Transverse colon (tissue), 4 donors: ENCODE data around the gene AARSD1.
A peak's percentile ranks its signal among the peaks of the same experiment; 100 is the strongest.

ENCODE experiments used
- EP300 ChIP-seq: sonication (generic); formaldehyde crosslinking; IDR thresholded peaks from one replicate; pipeline ENCODE4 v1.6.1; 2017; ENCODE audit warnings: antibody characterized with exemption, low read depth
- POLR2A ChIP-seq: fragments of 450-650 bp; IDR thresholded peaks from one replicate; pipeline ENCODE4 v1.6.1; 2016; ENCODE audit warnings: antibody characterized with exemption, mild to moderate bottlenecking, moderate library complexity
- POLR2AphosphoS5 ChIP-seq, 3 donors: sonication (generic); formaldehyde crosslinking; IDR thresholded peaks; one replicate each; pipeline ENCODE4 v1.6.1; 2016; ENCODE audit warnings: antibody characterized with exemption in 3 of 3
- TF ChIP-seq, protein P1 (sequence below), 5 experiments: fragments of 200-600 bp in 3 of 5; fragments of 450-650 bp in 2 of 5; sonication (generic) in 3 of 5; IDR thresholded peaks; 1 replicate in 2 of 5; 2 replicates in 3 of 5; pipeline ENCODE4 v1.5.1; 2016 to 2017; ENCODE audit warnings: antibody characterized with exemption in 5 of 5, inconsistent platforms in 3 of 5, mild to moderate bottlenecking in 2 of 5, moderate library complexity in 1 of 5

DNA sequence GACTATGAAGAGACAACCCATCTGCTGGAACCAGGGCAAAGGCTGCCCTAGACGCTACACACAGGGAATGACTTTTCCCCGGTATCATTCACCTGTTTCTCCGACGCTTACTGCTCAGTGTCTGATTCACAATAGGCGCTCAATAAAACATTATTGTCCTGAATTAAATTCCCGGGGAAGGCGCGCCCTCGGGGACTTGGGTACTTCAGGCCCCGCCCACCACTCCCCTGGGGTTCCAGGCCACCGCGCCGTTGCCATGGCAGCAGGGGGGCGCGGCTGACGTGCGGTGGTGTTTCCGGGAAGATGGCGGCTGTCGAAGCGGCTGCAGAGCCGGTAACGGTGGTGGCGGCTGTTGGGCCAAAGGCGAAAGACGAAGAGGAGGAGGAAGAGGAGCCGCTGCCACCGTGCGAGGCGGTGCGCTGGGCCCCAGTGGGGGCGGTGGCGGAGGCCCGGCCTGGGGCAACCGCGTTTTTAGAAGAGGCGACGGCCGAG, 16.1 kb upstream of the AARSD1 start, which contains the start of gene RUNDC1:
- TF ChIP-seq, protein P1, sequence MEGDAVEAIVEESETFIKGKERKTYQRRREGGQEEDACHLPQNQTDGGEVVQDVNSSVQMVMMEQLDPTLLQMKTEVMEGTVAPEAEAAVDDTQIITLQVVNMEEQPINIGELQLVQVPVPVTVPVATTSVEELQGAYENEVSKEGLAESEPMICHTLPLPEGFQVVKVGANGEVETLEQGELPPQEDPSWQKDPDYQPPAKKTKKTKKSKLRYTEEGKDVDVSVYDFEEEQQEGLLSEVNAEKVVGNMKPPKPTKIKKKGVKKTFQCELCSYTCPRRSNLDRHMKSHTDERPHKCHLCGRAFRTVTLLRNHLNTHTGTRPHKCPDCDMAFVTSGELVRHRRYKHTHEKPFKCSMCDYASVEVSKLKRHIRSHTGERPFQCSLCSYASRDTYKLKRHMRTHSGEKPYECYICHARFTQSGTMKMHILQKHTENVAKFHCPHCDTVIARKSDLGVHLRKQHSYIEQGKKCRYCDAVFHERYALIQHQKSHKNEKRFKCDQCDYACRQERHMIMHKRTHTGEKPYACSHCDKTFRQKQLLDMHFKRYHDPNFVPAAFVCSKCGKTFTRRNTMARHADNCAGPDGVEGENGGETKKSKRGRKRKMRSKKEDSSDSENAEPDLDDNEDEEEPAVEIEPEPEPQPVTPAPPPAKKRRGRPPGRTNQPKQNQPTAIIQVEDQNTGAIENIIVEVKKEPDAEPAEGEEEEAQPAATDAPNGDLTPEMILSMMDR (IDR thresholded peaks at IDR 0.05) = no peak
- TF ChIP-seq POLR2AphosphoS5 (IDR thresholded peaks at IDR 0.05) (peak; percentile 84 to 91 (median 86)), EP300 (no peak), POLR2A (peak; percentile 59)
